HL-60 (cell line): ENCODE results near the gene PIM2.

Experiments
- DNase-seq, 2 experiments: peaks; one replicate each; pipeline ENCODE4 v3.0.0-alpha.2; 2010 to 2020; ENCODE audit warnings: low read depth in 1 of 2, low spot score in 1 of 2
- H3K27ac ChIP-seq: fragments of 250-450 bp; sonication (Bioruptor Pico); replicated peaks from 2 replicates; pipeline ENCODE4 v1.5.1; 2020; ENCODE audit warnings: mild to moderate bottlenecking, moderate library complexity
- H3K27me3 ChIP-seq: fragments of 250-450 bp; sonication (Bioruptor Pico); 2 replicates; pipeline ENCODE4 v1.5.1; 2021; ENCODE audit warnings: mild to moderate bottlenecking, moderate library complexity; ENCODE audit not compliant: insufficient read depth, poor library complexity, severe bottlenecking
- H3K4me3 ChIP-seq: replicated peaks from 2 replicates; pipeline ENCODE4 v1.5.1; 2011; ENCODE audit warnings: mild to moderate bottlenecking, control low read depth, low read length; ENCODE audit not compliant: insufficient read depth
- GABPA ChIP-seq: IDR thresholded peaks from 2 replicates; pipeline ENCODE4 v1.6.1; 2012; ENCODE audit warnings: low read depth
- POLR2AphosphoS5 ChIP-seq: IDR thresholded peaks from 2 replicates; pipeline ENCODE4 v1.6.1; 2012; ENCODE audit warnings: low read depth
- SPI1 ChIP-seq: IDR thresholded peaks from 2 replicates; pipeline ENCODE4 v1.6.1; 2012; ENCODE audit warnings: low read depth, mild to moderate bottlenecking, borderline replicate concordance
- TF ChIP-seq, protein P1 (sequence below): IDR thresholded peaks from one replicate; pipeline ENCODE4 v1.5.1; 2011; ENCODE audit warnings: low read length, control low read depth, inconsistent platforms; ENCODE audit not compliant: insufficient read depth
- TF ChIP-seq, protein P2 (sequence below): IDR thresholded peaks from 2 replicates; pipeline ENCODE4 v1.6.1; 2012; ENCODE audit warnings: low read depth; ENCODE audit not compliant: insufficient replicate concordance

The PIM2 gene

DNA sequence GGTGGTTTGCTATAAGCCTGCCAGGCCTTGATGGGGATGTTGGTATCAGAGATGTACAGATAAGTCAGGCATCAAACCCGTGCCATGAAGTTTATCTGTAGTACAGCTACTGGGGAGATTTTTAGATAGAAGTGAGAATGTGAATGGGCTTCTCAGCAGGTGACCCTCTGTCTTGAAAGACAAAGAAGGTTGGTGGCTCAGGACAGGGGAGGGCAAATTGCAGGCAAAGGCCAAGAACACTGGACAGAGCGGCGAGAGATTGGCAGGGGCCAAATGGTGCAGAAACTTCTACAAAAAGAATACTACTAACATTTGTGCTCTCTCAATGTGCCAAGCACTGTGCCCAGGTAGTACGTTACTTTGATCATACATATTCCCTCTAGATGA, 1.9 kb upstream of the PIM2 start:
- Histone ChIP-seq H3K4me3 (no peak overlapping the region), H3K27me3 (no peaks in the 10 kb centered on the region), H3K27ac (no peak overlapping the region)
- no peak for DNase-seq
- TF ChIP-seq, protein P1, sequence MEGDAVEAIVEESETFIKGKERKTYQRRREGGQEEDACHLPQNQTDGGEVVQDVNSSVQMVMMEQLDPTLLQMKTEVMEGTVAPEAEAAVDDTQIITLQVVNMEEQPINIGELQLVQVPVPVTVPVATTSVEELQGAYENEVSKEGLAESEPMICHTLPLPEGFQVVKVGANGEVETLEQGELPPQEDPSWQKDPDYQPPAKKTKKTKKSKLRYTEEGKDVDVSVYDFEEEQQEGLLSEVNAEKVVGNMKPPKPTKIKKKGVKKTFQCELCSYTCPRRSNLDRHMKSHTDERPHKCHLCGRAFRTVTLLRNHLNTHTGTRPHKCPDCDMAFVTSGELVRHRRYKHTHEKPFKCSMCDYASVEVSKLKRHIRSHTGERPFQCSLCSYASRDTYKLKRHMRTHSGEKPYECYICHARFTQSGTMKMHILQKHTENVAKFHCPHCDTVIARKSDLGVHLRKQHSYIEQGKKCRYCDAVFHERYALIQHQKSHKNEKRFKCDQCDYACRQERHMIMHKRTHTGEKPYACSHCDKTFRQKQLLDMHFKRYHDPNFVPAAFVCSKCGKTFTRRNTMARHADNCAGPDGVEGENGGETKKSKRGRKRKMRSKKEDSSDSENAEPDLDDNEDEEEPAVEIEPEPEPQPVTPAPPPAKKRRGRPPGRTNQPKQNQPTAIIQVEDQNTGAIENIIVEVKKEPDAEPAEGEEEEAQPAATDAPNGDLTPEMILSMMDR: no peak
- no peak for TF ChIP-seq GABPA
- TF ChIP-seq, protein P2, sequence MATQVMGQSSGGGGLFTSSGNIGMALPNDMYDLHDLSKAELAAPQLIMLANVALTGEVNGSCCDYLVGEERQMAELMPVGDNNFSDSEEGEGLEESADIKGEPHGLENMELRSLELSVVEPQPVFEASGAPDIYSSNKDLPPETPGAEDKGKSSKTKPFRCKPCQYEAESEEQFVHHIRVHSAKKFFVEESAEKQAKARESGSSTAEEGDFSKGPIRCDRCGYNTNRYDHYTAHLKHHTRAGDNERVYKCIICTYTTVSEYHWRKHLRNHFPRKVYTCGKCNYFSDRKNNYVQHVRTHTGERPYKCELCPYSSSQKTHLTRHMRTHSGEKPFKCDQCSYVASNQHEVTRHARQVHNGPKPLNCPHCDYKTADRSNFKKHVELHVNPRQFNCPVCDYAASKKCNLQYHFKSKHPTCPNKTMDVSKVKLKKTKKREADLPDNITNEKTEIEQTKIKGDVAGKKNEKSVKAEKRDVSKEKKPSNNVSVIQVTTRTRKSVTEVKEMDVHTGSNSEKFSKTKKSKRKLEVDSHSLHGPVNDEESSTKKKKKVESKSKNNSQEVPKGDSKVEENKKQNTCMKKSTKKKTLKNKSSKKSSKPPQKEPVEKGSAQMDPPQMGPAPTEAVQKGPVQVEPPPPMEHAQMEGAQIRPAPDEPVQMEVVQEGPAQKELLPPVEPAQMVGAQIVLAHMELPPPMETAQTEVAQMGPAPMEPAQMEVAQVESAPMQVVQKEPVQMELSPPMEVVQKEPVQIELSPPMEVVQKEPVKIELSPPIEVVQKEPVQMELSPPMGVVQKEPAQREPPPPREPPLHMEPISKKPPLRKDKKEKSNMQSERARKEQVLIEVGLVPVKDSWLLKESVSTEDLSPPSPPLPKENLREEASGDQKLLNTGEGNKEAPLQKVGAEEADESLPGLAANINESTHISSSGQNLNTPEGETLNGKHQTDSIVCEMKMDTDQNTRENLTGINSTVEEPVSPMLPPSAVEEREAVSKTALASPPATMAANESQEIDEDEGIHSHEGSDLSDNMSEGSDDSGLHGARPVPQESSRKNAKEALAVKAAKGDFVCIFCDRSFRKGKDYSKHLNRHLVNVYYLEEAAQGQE: no peak
- TF ChIP-seq POLR2AphosphoS5: no peak
- TF ChIP-seq SPI1: no peak

DNA sequence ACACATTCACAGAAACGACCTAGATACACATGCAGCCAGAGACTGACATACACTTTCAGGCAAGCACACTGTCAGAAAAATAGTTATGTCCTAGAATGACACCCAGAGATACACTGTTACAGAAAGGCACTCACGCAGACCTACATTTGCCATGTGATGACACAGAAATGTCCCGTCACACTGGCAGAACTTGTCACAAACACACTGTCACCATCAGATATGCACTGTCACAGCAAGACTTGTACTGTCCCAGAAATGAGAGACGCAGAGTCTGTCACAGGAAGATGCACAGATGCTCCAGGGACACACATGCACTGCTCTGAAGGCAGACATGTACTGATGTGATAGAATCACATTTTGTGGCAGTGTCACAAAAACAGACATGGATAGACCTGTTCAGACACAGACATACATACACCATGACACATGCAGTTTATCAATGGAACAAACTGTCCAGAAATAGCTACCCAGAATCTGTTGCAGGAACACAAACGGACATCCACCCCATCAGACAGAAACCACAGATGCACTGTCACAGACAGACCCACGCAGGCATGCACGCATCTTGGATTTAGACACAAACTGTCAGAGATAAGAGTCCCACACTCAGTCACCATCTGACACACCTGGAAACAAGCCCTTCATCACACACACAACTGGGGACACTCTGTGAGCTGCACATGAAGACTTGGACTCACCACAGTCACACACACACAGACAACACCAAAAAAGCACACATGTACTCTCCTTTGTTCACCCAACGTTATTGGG, 1.3 kb upstream of the PIM2 start:
- Histone ChIP-seq H3K4me3 (no peak overlapping the region), H3K27me3 (no peaks in the 10 kb centered on the region), H3K27ac (no peak overlapping the region)
- TF ChIP-seq, protein P2: no peak
- DNase-seq: no peak

DNA sequence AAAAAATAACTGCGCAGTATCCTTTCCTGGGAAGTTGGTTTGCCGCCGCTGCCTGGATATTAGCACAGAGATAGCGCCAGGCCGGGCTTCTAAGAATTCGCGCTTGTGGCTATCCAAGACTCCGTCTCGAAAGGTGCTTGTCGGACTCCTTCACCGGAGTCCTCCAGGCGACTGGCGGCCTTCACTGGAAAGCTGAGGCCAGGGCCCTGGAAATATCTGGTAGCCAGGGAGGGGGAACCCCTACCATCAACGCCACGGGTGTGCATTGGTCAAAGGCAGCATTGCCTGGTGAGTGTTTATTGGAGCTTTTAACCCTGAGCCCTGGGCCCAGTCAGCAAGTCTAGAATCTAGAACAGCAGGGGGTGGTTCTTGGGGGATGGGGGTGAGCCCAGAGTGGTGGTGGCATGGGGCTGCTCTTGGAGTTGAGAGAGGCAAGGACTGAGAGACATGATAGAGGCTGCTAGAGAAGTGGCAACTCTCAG, 577 bp upstream of the PIM2 start:
- Histone ChIP-seq H3K27ac (peak overlapping the region; percentile 86), H3K4me3 (peak overlapping the region; percentile 71), H3K27me3 (no peaks in the 10 kb centered on the region)
- no peak for DNase-seq
- TF ChIP-seq POLR2AphosphoS5 (no peak), GABPA (no peak), SPI1 (no peak)
- TF ChIP-seq, protein P1: no peak
- TF ChIP-seq, protein P2: no peak
